ENCODE measurements around the gene COPS4. TPM values are rescaled to one million over a fixed set of nuclear protein-coding genes. Genes with fewer than 3 reads are reported as not detected.
A peak's percentile ranks its signal among the peaks of the same experiment; 100 is the strongest.
"Not testable (repeated sequence)": the region's sequence is repeated elsewhere in the genome, so short reads cannot be mapped to it uniquely, and the experiment has no call there.

Gene COPS4
- total RNA-seq, 4 donors from 2014 or later, result 21.3 to 113 (median 73.3) TPM

DNA sequence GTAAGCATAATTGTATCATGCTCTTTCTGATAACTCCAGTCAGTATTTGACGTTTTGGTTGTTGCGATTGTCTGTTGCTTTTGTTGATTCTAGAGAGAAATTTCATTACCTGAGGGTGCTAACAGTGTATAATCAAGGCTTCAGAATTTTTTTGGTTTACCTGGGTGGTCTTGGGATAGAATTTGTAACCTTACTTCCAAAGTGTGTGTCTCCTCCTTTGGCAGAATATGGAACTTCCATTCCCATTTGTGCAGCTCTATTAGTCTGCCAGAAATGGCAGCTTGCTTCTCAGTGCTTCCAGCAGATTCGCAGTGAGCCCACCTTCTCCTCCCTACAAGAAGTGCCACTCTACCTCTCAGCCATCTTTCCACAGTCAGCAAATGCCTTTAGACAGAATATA, 5.3 kb downstream of the COPS4 start:
- TF ChIP-seq, protein P1, sequence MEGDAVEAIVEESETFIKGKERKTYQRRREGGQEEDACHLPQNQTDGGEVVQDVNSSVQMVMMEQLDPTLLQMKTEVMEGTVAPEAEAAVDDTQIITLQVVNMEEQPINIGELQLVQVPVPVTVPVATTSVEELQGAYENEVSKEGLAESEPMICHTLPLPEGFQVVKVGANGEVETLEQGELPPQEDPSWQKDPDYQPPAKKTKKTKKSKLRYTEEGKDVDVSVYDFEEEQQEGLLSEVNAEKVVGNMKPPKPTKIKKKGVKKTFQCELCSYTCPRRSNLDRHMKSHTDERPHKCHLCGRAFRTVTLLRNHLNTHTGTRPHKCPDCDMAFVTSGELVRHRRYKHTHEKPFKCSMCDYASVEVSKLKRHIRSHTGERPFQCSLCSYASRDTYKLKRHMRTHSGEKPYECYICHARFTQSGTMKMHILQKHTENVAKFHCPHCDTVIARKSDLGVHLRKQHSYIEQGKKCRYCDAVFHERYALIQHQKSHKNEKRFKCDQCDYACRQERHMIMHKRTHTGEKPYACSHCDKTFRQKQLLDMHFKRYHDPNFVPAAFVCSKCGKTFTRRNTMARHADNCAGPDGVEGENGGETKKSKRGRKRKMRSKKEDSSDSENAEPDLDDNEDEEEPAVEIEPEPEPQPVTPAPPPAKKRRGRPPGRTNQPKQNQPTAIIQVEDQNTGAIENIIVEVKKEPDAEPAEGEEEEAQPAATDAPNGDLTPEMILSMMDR (IDR thresholded peaks at IDR 0.05), result no peak
- no peak for TF ChIP-seq POLR2A (IDR thresholded peaks at IDR 0.05)
- H3K4me3 ChIP-seq, result no peak overlapping the region
- no peaks in the 10 kb centered on the region for H3K27me3 ChIP-seq
- no peaks in the 10 kb centered on the region for H3K9me3 ChIP-seq
- H3K36me3 ChIP-seq, result no peaks in the 10 kb centered on the region
- peaks cover 0 to 3% of the 10 kb centered on the region in 2 donors for H3K4me1 ChIP-seq
- intact Hi-C loops (cut with DNase I; ENCODE audit: low total_unique reads), result no loop called here
- no peak overlapping the region for H3K27ac ChIP-seq
- no peak for DNase-seq

DNA sequence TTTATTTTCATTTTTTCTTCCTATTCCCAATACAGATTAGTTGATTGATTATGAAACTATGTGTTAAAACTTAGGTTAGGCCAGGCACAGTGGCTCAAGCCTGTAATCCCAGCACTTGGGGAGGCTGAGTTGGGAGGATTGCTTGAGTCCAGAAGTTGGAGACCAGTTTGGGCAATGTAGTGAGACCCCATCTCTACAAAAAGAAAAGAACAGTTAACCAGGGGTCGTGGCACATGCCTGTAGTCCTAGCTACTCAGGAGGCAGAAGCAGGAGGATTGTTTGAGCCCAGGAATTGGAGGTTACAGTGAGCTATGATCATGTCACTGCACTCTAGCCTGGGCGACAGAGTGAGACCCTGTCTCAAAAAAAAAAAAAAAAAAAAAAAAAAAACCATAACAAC, 8.2 kb downstream of the COPS4 start:
- H3K36me3 ChIP-seq; H3K4me1 ChIP-seq; intact Hi-C loops (cut with DNase I; ENCODE audit: low total_unique reads); H3K27me3 ChIP-seq; H3K9me3 ChIP-seq; H3K4me3 ChIP-seq; DNase-seq: not testable (repeated sequence)
- H3K27ac ChIP-seq, result peak overlapping the region; percentile 72 to 83

DNA sequence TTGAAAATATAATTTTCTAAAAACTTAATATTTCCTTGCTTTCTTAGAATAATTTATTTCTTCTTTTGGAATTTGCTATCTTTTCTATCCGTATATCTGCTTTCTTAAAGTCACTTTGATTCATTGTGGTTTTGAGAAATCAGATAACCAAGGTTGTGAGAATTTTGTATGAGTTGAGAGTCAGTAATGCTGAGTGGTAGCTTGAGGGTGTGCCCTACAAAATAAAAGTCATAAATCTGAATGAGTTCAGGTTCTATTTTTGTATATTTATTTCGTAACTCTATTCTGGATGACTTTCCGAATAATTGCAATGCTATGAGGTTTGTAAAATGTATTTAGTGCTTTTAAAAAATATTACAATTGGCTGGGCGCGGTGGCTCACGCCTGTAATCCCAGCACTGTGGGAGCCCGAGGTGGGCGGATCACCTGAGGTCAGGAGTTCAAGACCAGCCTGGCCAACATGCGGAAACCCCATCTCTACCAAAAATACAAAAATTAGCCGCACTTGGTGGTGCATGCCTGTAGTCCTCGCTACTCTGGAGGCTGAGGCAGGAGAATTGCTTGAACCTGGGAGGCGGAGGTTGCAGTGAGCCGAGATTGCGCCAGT, 8.9 kb downstream of the COPS4 start:
- Histone ChIP-seq H3K27me3 (no peaks in the 10 kb centered on the region), H3K27ac (peak overlapping the region; percentile 72 to 83), H3K9me3 (no peaks in the 10 kb centered on the region), H3K4me1 (no peaks in the 10 kb centered on the region), H3K4me3 (no peak overlapping the region), H3K36me3 (no peaks in the 10 kb centered on the region)
- peak; percentile 25 to 56 for DNase-seq
- intact Hi-C loops (cut with DNase I; ENCODE audit: low total_unique reads), result no loop called here
- TF ChIP-seq, protein P1 (IDR thresholded peaks at IDR 0.05), result no peak
- TF ChIP-seq POLR2A (IDR thresholded peaks at IDR 0.05), result no peak

DNA sequence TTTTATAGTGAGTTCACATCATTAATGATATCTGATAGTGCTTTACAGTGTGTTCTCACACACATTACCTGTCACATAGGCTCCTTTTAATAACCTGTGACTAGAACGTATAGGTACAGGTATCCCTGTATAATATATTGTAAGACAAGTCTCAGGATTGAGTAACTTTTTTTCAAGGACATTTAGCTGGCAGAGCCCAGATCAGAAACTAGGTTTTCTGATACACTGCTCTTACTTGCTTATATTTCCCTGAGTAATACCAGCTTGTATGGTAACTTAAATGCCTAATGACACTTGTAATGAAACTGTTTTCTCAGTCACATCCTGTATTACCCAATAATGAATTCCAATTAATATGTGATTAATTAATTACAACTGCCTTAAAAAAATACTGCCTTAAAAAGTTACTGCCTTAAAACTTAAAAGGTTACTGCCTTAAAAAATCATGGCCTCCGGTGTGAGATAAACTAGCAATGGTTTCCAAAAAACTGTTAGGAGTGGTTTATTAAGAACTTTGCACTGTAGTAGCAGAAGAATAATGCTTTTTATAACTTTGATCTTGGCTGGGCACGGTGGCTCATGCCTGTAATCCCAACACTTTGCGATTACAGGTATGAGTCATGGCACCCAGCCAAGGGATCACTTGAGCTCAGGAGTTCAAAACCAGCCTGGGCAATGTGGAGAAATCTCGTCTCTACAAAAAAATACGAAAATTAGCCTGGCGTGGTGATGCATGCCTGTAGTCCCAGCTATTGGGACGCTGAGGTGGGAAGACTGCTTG, 11.9 kb downstream of the COPS4 start:
- Histone ChIP-seq H3K4me1 (no peaks in the 10 kb centered on the region), H3K36me3 (no peaks in the 10 kb centered on the region), H3K27ac (no peak overlapping the region), H3K27me3 (no peaks in the 10 kb centered on the region), H3K9me3 (no peaks in the 10 kb centered on the region), H3K4me3 (no peak overlapping the region)
- TF ChIP-seq, protein P1 (IDR thresholded peaks at IDR 0.05), result no peak
- TF ChIP-seq POLR2A (IDR thresholded peaks at IDR 0.05), result no peak
- DNase-seq, result no peak
- intact Hi-C loops (cut with DNase I; ENCODE audit: low total_unique reads), result no loop called here

DNA sequence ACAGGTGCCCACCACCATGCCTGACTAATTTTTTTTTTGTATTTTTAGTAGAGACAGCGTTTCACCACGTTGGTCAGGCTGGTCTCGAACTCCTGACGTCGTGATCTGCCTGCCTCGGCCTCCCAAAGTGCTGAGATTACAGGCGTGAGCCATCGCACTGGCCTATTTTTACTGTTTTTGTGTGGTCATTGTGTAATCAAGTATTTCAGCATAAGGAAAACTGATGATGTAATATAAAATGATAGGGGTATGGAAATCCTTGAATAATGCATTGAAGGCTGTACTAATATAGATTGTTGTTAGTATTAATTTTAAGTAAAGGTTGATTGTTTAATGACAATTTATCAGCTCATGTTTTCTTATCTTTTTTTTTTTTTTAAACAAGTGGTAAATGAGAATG, 13.8 kb downstream of the COPS4 start:
- H3K27ac ChIP-seq; intact Hi-C loops (cut with DNase I; ENCODE audit: low total_unique reads); H3K4me1 ChIP-seq; H3K36me3 ChIP-seq; H3K27me3 ChIP-seq; H3K9me3 ChIP-seq; DNase-seq; H3K4me3 ChIP-seq: not testable (repeated sequence)

DNA sequence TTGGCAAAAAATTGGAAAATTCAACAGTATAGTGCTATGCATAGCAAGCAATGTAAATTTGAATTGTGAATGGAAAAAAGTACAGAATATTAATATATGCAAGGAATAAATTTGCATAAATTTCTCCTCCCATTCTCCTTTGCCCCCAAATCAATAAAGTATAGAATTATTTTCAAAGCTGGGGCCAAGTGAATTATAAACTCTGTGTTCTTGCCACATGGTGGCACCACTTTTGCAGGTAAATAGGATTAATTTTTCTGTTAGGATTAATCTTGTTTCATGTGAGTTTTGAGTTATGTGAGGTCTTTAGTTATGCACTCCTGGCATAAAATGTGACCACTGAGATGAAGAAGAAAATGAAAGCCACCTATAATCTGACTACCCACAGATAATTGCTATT, 19.9 kb downstream of the COPS4 start:
- no peaks in the 10 kb centered on the region for H3K4me1 ChIP-seq
- H3K36me3 ChIP-seq, result no peaks in the 10 kb centered on the region
- H3K27me3 ChIP-seq, result no peaks in the 10 kb centered on the region
- H3K27ac ChIP-seq, result no peak overlapping the region
- no peak for TF ChIP-seq POLR2A (IDR thresholded peaks at IDR 0.05)
- TF ChIP-seq, protein P1 (IDR thresholded peaks at IDR 0.05), result no peak
- intact Hi-C loops (cut with DNase I; ENCODE audit: low total_unique reads), result no loop called here
- no peak overlapping the region for H3K4me3 ChIP-seq
- DNase-seq, result no peak
- no peaks in the 10 kb centered on the region for H3K9me3 ChIP-seq
